Lung microvascular endothelial cell (primary cell): Measurements from ENCODE around the gene NEK4. TPM values are rescaled to one million over a fixed set of nuclear protein-coding genes. Genes with fewer than 3 reads are reported as not detected.
"Not testable (repeated sequence)": the region's sequence is repeated elsewhere in the genome, so short reads cannot be mapped to it uniquely, and the experiment has no call there.

Source experiments
- DNase-seq, 2 donors: peaks; one replicate each; pipeline versions ENCODE4 v3.0.0 to v3.0.0-alpha.2; 2010; ENCODE audit warnings: low read depth in 2 of 2
- total RNA-seq: library from RNA; depleted of rRNA; stranded (reverse); fragments of >200 nt; gene quantifications from 2 replicates; pipeline ENCODE4 v1.2.1, GENCODE V29; 2014

NEK4 gene
- total RNA-seq, 1 donor from 2014 or later: 12.3 TPM

- DNase-seq: no peak
These were observed 31.0 kb downstream of the NEK4 start for GRCh38 chr3:52739730-52740129.

- DNase-seq: no peak
These were observed 37.4 kb downstream of the NEK4 start for GRCh38 chr3:52733256-52733891.

GRCh38 chr3:52731590-52731989 is 39.1 kb downstream of the NEK4 start:
- DNase-seq: no peak

- peak; percentile 6 to 82 for DNase-seq
These were observed 40.1 kb downstream of the NEK4 start for GRCh38 chr3:52730681-52731080.

- not testable (repeated sequence) for DNase-seq
These were observed 42.0 kb downstream of the NEK4 start for GRCh38 chr3:52728753-52729152.

GRCh38 chr3:52724511-52724910 is 46.2 kb downstream of the NEK4 start:
- DNase-seq: no peak

GRCh38 chr3:52723935-52724334 is 46.8 kb downstream of the NEK4 start:
- no peak for DNase-seq

GRCh38 chr3:52722491-52722890 is 48.2 kb downstream of the NEK4 start:
- no peak for DNase-seq

- DNase-seq: no peak
These were observed 49.1 kb downstream of the NEK4 start for GRCh38 chr3:52721730-52722008.

- no peak for DNase-seq
These were observed 49.6 kb downstream of the NEK4 start for GRCh38 chr3:52721002-52721729.

GRCh38 chr3:52719618-52720017 is 51.1 kb downstream of the NEK4 start:
- no peak for DNase-seq

- DNase-seq: no peak
These were observed 54.9 kb downstream of the NEK4 start for GRCh38 chr3:52715714-52716305.

- DNase-seq: no peak
These were observed 56.1 kb downstream of the NEK4 start for GRCh38 chr3:52714335-52715302.

- DNase-seq: no peak
These were observed 58.2 kb downstream of the NEK4 start for GRCh38 chr3:52712291-52713212.

- no peak for DNase-seq
These were observed 60.2 kb downstream of the NEK4 start for GRCh38 chr3:52710512-52710911.

GRCh38 chr3:52707585-52707984 is 63.2 kb downstream of the NEK4 start:
- no peak for DNase-seq

GRCh38 chr3:52705688-52706686 is 64.8 kb downstream of the NEK4 start, which contains the start of the genes GLT8D1 and SPCS1:
Gene GLT8D1 (minus strand): TSS chr3:52705791. CDS start chr3:52700460, 5,331 bp downstream.
Gene SPCS1 (plus strand): TSS chr3:52706106. CDS start chr3:52706247, 141 bp downstream.
- DNase-seq: peak; percentile 88 to 91

- DNase-seq: no peak
These were observed 65.4 kb downstream of the NEK4 start for GRCh38 chr3:52705438-52705687.

GRCh38 chr3:52704611-52705437 is 65.9 kb downstream of the NEK4 start:
- DNase-seq: peak; percentile 32 to 34
